Eye (tissue), 1 donor: Measurements from ENCODE around the gene COLQ.
"Not testable (repeated sequence)": the region's sequence is repeated elsewhere in the genome, so short reads cannot be mapped to it uniquely, and the experiment has no call there.

Experiments used
- DNase-seq: peaks from one replicate; pipeline ENCODE4 v3.0.0-alpha.2; 2015

COLQ gene

DNA sequence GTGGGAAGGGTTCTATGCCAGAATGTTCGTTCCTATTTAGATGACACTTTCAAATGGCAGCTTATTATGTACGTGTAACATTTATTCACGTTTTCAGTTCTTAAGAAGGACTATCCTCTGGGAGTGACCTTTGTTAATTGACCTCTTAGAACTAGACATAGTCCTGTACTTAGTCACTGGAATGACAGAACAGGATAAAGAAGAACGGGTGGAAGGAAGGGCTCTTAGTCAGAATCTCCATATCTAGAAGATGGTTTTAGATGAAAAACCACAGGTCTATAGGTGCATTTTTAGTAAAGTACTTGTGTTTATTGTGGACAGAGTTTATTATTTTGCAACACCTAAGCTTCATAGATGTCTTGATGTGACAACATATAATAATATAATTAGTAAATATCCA is 100.6 kb downstream of the COLQ start:
- DNase-seq: no peak

DNA sequence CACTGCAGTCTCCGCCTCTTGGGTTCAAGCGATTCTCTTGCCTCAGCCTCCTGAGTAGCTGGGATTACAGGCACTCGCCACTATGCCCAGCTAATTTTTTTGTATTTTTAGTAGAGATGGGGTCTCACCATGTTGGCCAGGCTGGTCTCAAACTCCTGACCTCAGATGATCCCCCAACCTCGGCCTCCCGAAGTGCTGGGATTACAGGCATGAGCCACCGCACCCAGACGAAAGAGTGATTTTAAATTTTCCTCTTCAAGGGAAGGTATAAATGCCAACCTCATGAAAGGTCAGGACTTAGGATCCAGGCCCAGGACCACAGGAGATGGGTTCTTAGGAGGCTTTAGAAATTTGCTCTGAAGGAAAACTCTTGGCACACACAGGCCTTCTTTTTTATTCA is 110.5 kb downstream of the COLQ start:
- DNase-seq: not testable (repeated sequence)

GRCh38 chr3:15409774-15410173 is 111.7 kb downstream of the COLQ start:
- no peak for DNase-seq

GRCh38 chr3:15409239-15409638 is 112.3 kb downstream of the COLQ start:
- no peak for DNase-seq

GRCh38 chr3:15405448-15406050 is 116.0 kb downstream of the COLQ start:
- DNase-seq: peak; percentile 74

- no peak for DNase-seq
These were observed 116.7 kb downstream of the COLQ start for GRCh38 chr3:15404767-15405166.

- DNase-seq: no peak
These were observed 117.5 kb downstream of the COLQ start for GRCh38 chr3:15403965-15404364.

DNA sequence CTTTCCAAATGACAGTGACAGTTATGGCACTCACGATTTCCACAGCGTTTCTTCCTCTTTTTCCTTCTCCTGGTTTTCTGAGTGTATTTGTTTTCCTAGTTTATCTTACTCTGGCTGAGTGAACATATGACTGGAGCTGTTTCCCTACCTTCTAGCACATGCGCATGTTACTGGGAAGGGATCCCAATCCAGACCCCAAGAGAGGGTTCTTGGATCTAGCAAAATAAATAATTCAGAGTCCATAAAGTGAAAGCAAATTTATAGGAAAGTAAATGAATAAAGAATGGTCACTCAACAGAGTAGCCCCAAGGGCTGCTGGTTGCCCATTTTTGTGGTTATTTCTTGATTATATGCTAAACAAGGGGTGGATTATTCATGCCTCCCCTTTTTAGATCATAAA is 118.0 kb downstream of the COLQ start:
- peak; percentile 42 for DNase-seq

DNA sequence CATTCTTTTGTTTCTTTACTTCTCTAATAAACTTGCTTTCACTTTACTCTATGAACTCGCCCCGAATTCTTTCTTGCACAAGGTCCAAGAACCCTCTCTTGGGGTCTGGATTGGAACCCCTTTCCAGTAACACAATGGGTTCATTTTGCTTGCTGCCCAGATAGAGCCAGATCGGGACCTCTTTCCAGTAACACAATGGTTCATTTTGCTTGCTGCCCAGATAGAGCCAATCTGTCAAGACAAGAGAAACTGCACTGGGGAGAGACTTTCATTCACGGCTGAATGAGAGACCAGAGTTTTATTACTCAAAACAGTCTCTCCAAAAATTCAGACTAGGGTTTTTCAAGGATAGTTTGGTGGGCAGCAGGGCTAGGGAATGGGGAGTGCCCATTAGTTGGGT is 119.6 kb downstream of the COLQ start:
- DNase-seq: no peak
